ENCODE measurements around the gene GRID2IP. TPM values are rescaled to one million over a fixed set of nuclear protein-coding genes. Genes with fewer than 3 reads are reported as not detected.

GRID2IP gene
- total and polyA plus RNA-seq, 9 donors, result 0.04 to 0.18 (median 0.09) TPM

DNA sequence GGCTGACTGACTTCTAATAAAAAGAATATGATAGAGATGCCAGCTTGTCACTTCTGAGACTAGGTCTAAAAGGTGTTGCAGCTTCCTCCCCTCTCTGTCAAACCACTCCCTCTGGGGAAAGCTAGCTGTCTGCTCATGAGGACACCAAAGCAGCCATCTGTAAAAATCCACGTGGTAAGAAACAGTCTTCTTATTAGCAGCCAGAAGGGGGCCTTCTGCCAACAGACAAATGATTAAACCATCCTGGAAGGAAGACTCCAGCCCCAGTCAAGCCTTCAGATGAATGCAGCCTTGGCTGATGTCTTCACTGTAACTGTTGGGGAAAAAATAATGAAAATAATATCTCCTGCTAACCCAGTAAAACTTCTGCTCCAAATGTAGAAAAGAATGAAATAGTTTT, 61.6 kb downstream of the GRID2IP start:
- WGBS (ENCODE audit: insufficient coverage), result no CpG with 5 or more reads among the region's 1 CpG
- Histone ChIP-seq H3K27me3 (ENCODE audit: control insufficient read depth, insufficient read depth, low read length) (peaks cover 7% of the 10 kb centered on the region), H3K4me1 (ENCODE audit: control insufficient read depth, insufficient read depth, low read length) (peaks cover under 1% of the 10 kb centered on the region), H3K9me3 (replicated peaks; ENCODE audit: control insufficient read depth, low read depth, low read length) (peaks cover 4% of the 10 kb centered on the region), H3K4me3 (ENCODE audit: low read length) (no peak overlapping the region), H3K36me3 (ENCODE audit: control insufficient read depth, insufficient read depth, low read length) (no peaks in the 10 kb centered on the region), H3K27ac (ENCODE audit: low read length) (no peak overlapping the region)
- DNase-seq, result no peak

DNA sequence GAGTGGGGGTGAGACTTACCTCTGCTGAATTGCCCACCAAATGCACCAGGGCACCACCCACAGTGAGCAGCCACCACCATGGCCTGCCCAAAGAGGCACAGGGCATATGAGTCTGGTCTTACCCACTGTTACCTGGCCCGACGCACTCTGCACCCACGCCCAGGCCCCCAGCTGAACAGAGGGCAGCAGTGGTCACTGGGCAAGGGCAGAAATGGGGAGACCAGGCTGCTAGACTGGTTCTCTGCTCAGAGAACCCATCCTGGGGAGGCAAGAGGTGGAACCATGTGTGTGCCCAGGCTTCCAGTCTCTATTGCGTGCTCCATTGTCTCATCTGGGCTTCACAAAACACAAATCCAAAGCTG, 64.1 kb downstream of the GRID2IP start:
- no peak overlapping the region for H3K27ac ChIP-seq (ENCODE audit: low read length)
- peaks cover 9% of the 10 kb centered on the region for H3K4me1 ChIP-seq (ENCODE audit: control insufficient read depth, insufficient read depth, low read length)
- H3K36me3 ChIP-seq (ENCODE audit: control insufficient read depth, insufficient read depth, low read length), result no peaks in the 10 kb centered on the region
- peaks cover 7% of the 10 kb centered on the region for H3K27me3 ChIP-seq (ENCODE audit: control insufficient read depth, insufficient read depth, low read length)
- no peak overlapping the region for H3K4me3 ChIP-seq (ENCODE audit: low read length)
- no peak for DNase-seq
- H3K9me3 ChIP-seq (replicated peaks; ENCODE audit: control insufficient read depth, low read depth, low read length), result peaks cover 4% of the 10 kb centered on the region
- WGBS (ENCODE audit: insufficient coverage), result 90% methylated on average over 3 of the region's 4 CpGs

DNA sequence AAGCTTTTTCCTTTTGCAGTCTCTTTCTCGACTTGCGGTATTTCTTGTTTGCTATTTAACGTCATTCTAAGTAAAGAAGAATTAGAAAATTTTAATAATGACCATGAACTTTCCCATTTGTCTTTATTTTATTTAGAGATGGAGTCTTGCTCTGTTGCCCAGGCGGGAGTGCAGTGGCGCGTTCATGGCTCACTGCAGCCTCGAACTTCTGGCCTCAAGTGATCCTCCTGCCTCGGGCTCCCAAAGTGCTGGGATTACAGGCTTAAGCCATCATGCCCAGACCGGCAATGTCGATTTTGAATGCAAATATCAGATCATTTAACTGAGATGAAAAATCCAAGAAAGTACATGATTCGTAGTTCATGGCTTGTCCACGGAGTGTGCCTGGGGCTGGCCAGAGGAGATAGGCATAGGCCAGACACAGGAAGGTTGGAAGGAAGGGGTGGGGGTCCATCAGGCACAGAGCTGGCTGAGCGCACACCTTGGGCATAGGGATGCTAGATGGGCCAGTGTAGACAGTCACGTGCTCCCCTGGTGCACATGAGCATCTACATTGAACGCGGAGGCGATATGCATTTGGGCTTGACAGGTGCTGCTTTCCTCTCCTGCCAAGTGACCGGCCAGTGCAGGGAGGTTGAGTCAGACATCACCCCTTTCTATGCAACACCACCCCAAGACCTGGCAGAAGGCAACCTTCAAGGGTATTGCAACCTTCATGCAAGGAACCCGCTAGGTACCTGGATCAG, 64.7 kb downstream of the GRID2IP start:
- no peak for DNase-seq
- peaks cover 5% of the 10 kb centered on the region for H3K27me3 ChIP-seq (ENCODE audit: control insufficient read depth, insufficient read depth, low read length)
- H3K27ac ChIP-seq (ENCODE audit: low read length), result no peak overlapping the region
- H3K36me3 ChIP-seq (ENCODE audit: control insufficient read depth, insufficient read depth, low read length), result peaks cover 2% of the 10 kb centered on the region
- H3K4me3 ChIP-seq (ENCODE audit: low read length), result no peak overlapping the region
- 95% methylated on average over 15 of the region's 19 CpGs for WGBS (ENCODE audit: insufficient coverage)
- H3K9me3 ChIP-seq (replicated peaks; ENCODE audit: control insufficient read depth, low read depth, low read length), result peaks cover 4% of the 10 kb centered on the region
- peaks cover 10% of the 10 kb centered on the region for H3K4me1 ChIP-seq (ENCODE audit: control insufficient read depth, insufficient read depth, low read length)

DNA sequence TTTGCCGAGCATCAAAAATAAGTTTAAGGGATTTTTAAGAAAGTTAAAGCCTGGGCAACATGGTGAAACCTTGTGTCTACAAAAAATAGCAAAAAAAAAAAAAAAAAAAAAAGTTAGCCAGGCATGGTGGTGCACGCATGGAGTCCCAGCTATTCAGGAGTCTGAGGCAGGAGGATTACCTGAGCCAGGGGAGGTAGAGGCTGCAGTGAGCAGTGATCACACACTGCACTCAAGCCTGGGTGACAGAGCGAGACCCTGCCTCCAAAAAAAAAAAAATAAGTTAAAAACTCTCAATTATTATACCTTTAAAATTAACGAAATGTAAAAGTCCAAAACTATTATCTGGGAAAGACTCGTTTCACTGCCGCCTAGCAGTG, 68.5 kb downstream of the GRID2IP start:
- DNase-seq, result no peak
- Histone ChIP-seq H3K4me3 (ENCODE audit: low read length) (peak overlapping the region; percentile 78), H3K27me3 (ENCODE audit: control insufficient read depth, insufficient read depth, low read length) (no peaks in the 10 kb centered on the region), H3K36me3 (ENCODE audit: control insufficient read depth, insufficient read depth, low read length) (peaks cover 12% of the 10 kb centered on the region), H3K27ac (ENCODE audit: low read length) (peak overlapping the region; percentile 94), H3K4me1 (ENCODE audit: control insufficient read depth, insufficient read depth, low read length) (peaks cover 22% of the 10 kb centered on the region), H3K9me3 (replicated peaks; ENCODE audit: control insufficient read depth, low read depth, low read length) (no peaks in the 10 kb centered on the region)
- 5% methylated on average over 2 of the region's 6 CpGs for WGBS (ENCODE audit: insufficient coverage)

DNA sequence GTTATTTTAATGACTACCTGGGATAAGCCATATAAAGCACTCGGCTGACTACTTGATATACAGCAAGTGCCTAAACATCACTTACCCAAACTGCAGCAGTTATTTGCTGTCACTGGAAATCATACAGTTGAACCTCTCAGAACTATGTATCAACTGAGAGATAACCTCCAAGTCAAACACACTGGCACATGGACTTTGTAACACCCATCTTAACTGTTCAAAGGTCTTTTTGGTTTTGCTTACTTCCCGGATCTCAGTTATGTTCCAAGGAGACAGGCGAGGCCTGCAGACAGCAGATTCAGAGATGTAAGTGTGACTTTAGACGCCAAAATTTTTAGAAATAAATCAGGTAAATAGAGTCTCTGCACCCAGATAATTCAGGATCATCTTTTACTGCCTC, 69.0 kb downstream of the GRID2IP start:
- peaks cover 22% of the 10 kb centered on the region for H3K4me1 ChIP-seq (ENCODE audit: control insufficient read depth, insufficient read depth, low read length)
- peak overlapping the region; percentile 78 for H3K4me3 ChIP-seq (ENCODE audit: low read length)
- H3K36me3 ChIP-seq (ENCODE audit: control insufficient read depth, insufficient read depth, low read length), result peaks cover 12% of the 10 kb centered on the region
- 56% methylated on average over 1 of the region's 4 CpGs for WGBS (ENCODE audit: insufficient coverage)
- H3K27me3 ChIP-seq (ENCODE audit: control insufficient read depth, insufficient read depth, low read length), result no peaks in the 10 kb centered on the region
- H3K27ac ChIP-seq (ENCODE audit: low read length), result peak overlapping the region; percentile 94
- no peak for DNase-seq
- no peaks in the 10 kb centered on the region for H3K9me3 ChIP-seq (replicated peaks; ENCODE audit: control insufficient read depth, low read depth, low read length)

DNA sequence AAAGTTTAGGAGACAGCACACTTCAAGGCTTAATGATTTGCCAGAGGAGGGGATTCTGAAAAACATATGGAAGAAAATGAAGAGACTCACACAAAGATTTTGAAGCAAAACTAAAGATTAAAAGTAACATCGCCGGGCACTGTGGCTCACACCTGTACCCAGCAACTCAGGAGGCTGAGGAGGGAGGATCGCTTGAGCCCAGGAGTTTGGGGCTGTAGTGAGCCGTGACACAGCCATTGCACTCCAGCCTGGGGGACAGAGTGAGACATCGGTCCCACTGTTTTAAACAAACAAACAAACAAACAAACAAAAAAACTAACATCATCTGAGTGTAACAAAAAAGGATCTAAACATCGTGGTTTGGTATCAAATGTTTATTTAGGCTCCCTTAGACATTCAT, 69.8 kb downstream of the GRID2IP start:
- peaks cover 12% of the 10 kb centered on the region for H3K36me3 ChIP-seq (ENCODE audit: control insufficient read depth, insufficient read depth, low read length)
- DNase-seq, result no peak
- H3K27ac ChIP-seq (ENCODE audit: low read length), result no peak overlapping the region
- no peaks in the 10 kb centered on the region for H3K27me3 ChIP-seq (ENCODE audit: control insufficient read depth, insufficient read depth, low read length)
- H3K4me3 ChIP-seq (ENCODE audit: low read length), result no peak overlapping the region
- no CpG with 5 or more reads among the region's 6 CpGs for WGBS (ENCODE audit: insufficient coverage)
- H3K4me1 ChIP-seq (ENCODE audit: control insufficient read depth, insufficient read depth, low read length), result peaks cover 26% of the 10 kb centered on the region
- H3K9me3 ChIP-seq (replicated peaks; ENCODE audit: control insufficient read depth, low read depth, low read length), result no peaks in the 10 kb centered on the region

DNA sequence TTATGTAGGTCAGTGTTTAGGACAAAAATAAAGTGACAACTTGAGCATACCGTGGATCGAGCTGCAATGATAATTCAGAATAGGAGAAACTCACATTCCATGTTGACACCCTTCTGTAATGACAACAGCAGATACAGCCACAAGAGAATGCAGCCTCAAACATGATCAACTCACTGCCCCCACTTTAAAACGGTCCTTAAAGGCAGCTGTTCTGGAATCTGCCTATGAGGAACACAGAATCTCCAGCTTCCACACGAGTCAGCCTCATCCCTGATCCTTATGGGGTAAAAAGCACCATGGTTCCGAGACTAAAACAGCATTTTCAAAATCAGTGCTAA, 71.0 kb downstream of the GRID2IP start:
- H3K27me3 ChIP-seq (ENCODE audit: control insufficient read depth, insufficient read depth, low read length), result no peaks in the 10 kb centered on the region
- peaks cover 12% of the 10 kb centered on the region for H3K36me3 ChIP-seq (ENCODE audit: control insufficient read depth, insufficient read depth, low read length)
- peak overlapping the region; percentile 31 for H3K27ac ChIP-seq (ENCODE audit: low read length)
- peaks cover 28% of the 10 kb centered on the region for H3K4me1 ChIP-seq (ENCODE audit: control insufficient read depth, insufficient read depth, low read length)
- H3K9me3 ChIP-seq (replicated peaks; ENCODE audit: control insufficient read depth, low read depth, low read length), result no peaks in the 10 kb centered on the region
- H3K4me3 ChIP-seq (ENCODE audit: low read length), result no peak overlapping the region
- no peak for DNase-seq
- 17% methylated on average over 1 of the region's 5 CpGs for WGBS (ENCODE audit: insufficient coverage)

DNA sequence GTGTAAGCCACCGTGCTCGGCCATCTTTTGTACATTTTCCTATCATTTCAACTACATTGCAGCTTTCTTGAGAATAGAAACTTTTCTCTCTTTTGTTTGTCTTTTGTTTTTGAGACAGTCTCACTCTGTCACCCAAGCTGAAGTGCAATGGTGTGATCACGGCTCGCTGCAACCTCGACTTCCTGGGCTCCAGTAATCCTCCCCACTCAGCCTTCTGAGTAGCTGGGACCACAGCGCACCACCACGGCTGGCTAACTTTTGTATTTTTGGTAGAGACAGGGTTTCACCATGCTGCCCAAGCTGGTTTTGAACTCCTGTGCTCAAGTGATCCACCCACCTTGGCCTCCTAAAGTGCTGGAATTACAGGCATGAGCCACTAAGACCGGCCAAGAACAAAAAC, 72.2 kb downstream of the GRID2IP start:
- DNase-seq, result no peak

DNA sequence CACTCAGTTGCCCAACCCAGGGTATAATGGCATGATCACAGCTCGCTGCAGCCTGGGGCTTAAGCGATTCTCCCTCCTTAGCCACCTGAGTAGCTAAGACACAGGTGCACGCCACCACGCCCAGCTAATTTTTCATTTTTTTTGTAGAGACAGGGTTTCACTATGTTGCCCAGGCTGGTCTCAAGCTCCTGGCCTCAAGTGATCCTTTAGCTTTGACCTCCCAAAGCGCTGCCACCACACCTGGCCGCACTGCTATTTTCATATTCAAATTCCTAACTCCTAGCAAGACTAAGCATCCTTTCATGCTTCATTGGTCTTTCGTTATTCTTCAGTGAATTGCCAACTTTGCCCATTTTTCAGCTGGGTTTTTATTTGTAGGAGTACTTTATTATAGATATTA, 73.1 kb downstream of the GRID2IP start:
- Histone ChIP-seq H3K9me3 (replicated peaks; ENCODE audit: control insufficient read depth, low read depth, low read length) (no peaks in the 10 kb centered on the region), H3K4me3 (ENCODE audit: low read length) (no peak overlapping the region), H3K27ac (ENCODE audit: low read length) (no peak overlapping the region), H3K27me3 (ENCODE audit: control insufficient read depth, insufficient read depth, low read length) (no peaks in the 10 kb centered on the region), H3K36me3 (ENCODE audit: control insufficient read depth, insufficient read depth, low read length) (peaks cover 18% of the 10 kb centered on the region), H3K4me1 (ENCODE audit: control insufficient read depth, insufficient read depth, low read length) (peaks cover 28% of the 10 kb centered on the region)
- WGBS (ENCODE audit: insufficient coverage), result 91% methylated on average over 4 of the region's 7 CpGs
- DNase-seq, result no peak

More for the DNA sequence above, 72.2 kb downstream of the GRID2IP start:
- Histone ChIP-seq H3K4me3 (ENCODE audit: low read length) (no peak overlapping the region), H3K27me3 (ENCODE audit: control insufficient read depth, insufficient read depth, low read length) (no peaks in the 10 kb centered on the region), H3K36me3 (ENCODE audit: control insufficient read depth, insufficient read depth, low read length) (peaks cover 16% of the 10 kb centered on the region), H3K27ac (ENCODE audit: low read length) (no peak overlapping the region), H3K4me1 (ENCODE audit: control insufficient read depth, insufficient read depth, low read length) (peaks cover 28% of the 10 kb centered on the region), H3K9me3 (replicated peaks; ENCODE audit: control insufficient read depth, low read depth, low read length) (no peaks in the 10 kb centered on the region)
- WGBS (ENCODE audit: insufficient coverage), result no CpG with 5 or more reads among the region's 8 CpGs

DNA sequence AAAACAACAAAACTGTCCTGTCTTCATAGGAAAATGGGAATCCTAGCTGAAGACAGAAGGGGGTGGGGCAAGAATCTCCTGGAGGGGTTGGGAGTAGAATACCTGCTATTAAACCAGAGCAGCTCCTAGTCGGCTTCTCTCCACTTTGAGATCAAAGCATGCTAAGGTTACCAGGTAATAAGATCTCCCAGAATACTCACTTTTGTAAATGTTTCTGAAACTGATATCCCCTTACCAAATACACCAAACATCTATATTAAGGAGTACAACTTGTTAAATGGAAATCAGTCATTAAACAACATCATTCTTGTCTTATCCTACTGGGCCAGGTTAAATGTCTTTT, 74.0 kb downstream of the GRID2IP start:
- no peak for DNase-seq
- peak overlapping the region; percentile 74 for H3K27ac ChIP-seq (ENCODE audit: low read length)
- H3K9me3 ChIP-seq (replicated peaks; ENCODE audit: control insufficient read depth, low read depth, low read length), result no peaks in the 10 kb centered on the region
- peaks cover 24% of the 10 kb centered on the region for H3K36me3 ChIP-seq (ENCODE audit: control insufficient read depth, insufficient read depth, low read length)
- H3K4me3 ChIP-seq (ENCODE audit: low read length), result no peak overlapping the region
- H3K27me3 ChIP-seq (ENCODE audit: control insufficient read depth, insufficient read depth, low read length), result no peaks in the 10 kb centered on the region
- no CpG with 5 or more reads among the region's 1 CpG for WGBS (ENCODE audit: insufficient coverage)
- H3K4me1 ChIP-seq (ENCODE audit: control insufficient read depth, insufficient read depth, low read length), result peaks cover 26% of the 10 kb centered on the region

Measured in muscle of leg (tissue), 11 donors.